Fibroblast of gingiva (primary cell): ENCODE measurements around the gene DOHH.

ENCODE experiments used
- DNase-seq: peaks from one replicate; pipeline ENCODE4 v3.0.0-alpha.2; 2011; ENCODE audit warnings: low read depth

The DOHH gene

DNA sequence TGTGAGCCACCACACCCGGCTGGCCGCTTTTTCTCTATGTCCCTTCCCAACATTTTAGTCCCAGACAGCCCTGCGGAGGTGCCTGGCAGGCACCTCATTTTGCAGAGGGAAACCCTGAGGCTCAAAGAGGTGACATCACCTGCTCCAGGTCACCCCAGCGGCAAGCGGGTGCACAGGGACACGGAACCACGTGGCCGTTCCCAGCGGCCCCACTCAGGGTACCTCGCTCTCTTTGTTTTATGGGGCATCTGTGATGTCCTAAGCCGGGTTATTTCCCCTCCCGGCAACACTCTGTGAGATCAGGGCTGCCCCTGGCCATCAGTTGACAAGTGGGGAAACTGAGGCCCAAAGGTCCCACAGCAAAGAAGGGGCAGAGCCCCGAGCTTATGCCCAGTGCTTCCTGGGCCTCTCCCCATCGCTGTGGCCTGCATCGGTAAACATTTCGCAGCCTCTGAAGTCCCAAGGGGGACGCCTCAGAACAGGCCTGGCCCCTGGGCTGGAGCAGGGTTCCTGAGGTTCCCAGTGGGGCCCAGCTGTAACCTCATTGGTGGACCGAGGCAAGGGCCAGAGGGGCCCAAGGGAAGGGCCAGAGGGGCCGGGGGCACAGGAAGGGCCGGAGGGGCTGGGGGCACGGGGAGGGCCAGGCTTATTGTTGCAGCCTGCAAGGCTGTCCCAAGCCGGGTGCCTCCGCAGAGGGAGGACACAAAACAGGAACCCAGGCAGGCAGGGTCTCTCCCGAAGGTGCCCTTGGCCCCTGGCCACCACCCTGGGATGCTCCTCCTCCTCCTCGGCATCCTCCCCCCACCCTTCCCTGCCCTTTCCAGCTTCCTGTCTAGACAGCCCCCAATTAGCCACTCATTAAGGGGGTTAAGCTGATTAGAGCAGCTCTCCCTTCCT lies 59.1 kb downstream of the DOHH start:
- DNase-seq = no peak
